Measurements from ENCODE around the gene SMARCA1.
A peak's percentile ranks its signal among the peaks of the same experiment; 100 is the strongest.
"Not testable (repeated sequence)": the region's sequence is repeated elsewhere in the genome, so short reads cannot be mapped to it uniquely, and the experiment has no call there.

Gene SMARCA1

GRCh38 chrX:129523079-129523911, at the start of gene SMARCA1:
SMARCA1 (minus strand) TSS chrX:129523490; CDS start chrX:129523370, 120 bp downstream.
- peak within 1 kb of the TSS; percentile 80 for H3K27ac ChIP-seq
- TF ChIP-seq CTCF (conservative IDR thresholded peaks at IDR 0.05), result no peak

- TF ChIP-seq CTCF (conservative IDR thresholded peaks at IDR 0.05), result no peak
Measured at GRCh38 chrX:129572422-129572821, 49.1 kb upstream of the SMARCA1 start.

GRCh38 chrX:129568349-129568748, 45.1 kb upstream of the SMARCA1 start:
- no peak for TF ChIP-seq CTCF (conservative IDR thresholded peaks at IDR 0.05)
- H3K27ac ChIP-seq, result no peak overlapping the region

More at GRCh38 chrX:129572422-129572821, 49.1 kb upstream of the SMARCA1 start:
- H3K27ac ChIP-seq, result no peak overlapping the region

- TF ChIP-seq CTCF (conservative IDR thresholded peaks at IDR 0.05), result no peak
- H3K27ac ChIP-seq, result no peak overlapping the region
Measured at GRCh38 chrX:129566073-129566472, 42.8 kb upstream of the SMARCA1 start.

GRCh38 chrX:129565046-129565650, 41.9 kb upstream of the SMARCA1 start:
- TF ChIP-seq CTCF (conservative IDR thresholded peaks at IDR 0.05), result no peak

GRCh38 chrX:129564345-129564744, 41.1 kb upstream of the SMARCA1 start:
- not testable (repeated sequence) for H3K27ac ChIP-seq

More at GRCh38 chrX:129565046-129565650, 41.9 kb upstream of the SMARCA1 start:
- peak overlapping the region; percentile 44 for H3K27ac ChIP-seq

GRCh38 chrX:129561453-129561852, 38.2 kb upstream of the SMARCA1 start:
- TF ChIP-seq CTCF (conservative IDR thresholded peaks at IDR 0.05), result no peak

GRCh38 chrX:129559783-129560182, 36.5 kb upstream of the SMARCA1 start:
- no peak for TF ChIP-seq CTCF (conservative IDR thresholded peaks at IDR 0.05)
- H3K27ac ChIP-seq, result no peak overlapping the region

More at GRCh38 chrX:129561453-129561852, 38.2 kb upstream of the SMARCA1 start:
- H3K27ac ChIP-seq, result no peak overlapping the region
